ENCODE data around the gene LHPP.
"Not testable (repeated sequence)": the region's sequence is repeated elsewhere in the genome, so short reads cannot be mapped to it uniquely, and the experiment has no call there.

The LHPP gene

GRCh38 chr10:124586142-124586541 lies 124.5 kb downstream of the LHPP start:
- H3K27me3 ChIP-seq (replicated peaks; ENCODE audit: control insufficient read depth, insufficient read depth, low read length): no peaks in the 10 kb centered on the region; the same call in 1 of the 2 replicates
- no peaks in the 10 kb centered on the region for H3K36me3 ChIP-seq (ENCODE audit: control insufficient read depth, insufficient read depth, low read length)
- H3K4me3 ChIP-seq (replicated peaks; ENCODE audit: low read depth, low read length): no peak overlapping the region
- no peak for TF ChIP-seq CTCF (IDR thresholded peaks at IDR 0.05; ENCODE audit: insufficient read depth, low read length, poor library complexity, severe bottlenecking)
- DNase-seq (ENCODE audit: extremely low read depth, insufficient read length): no peak

GRCh38 chr10:124587811-124588211 lies 126.2 kb downstream of the LHPP start:
- Histone ChIP-seq H3K36me3 (ENCODE audit: control insufficient read depth, insufficient read depth, low read length) (no peaks in the 10 kb centered on the region), H3K4me3 (replicated peaks; ENCODE audit: low read depth, low read length) (no peak overlapping the region), H3K27me3 (replicated peaks; ENCODE audit: control insufficient read depth, insufficient read depth, low read length) (no peaks in the 10 kb centered on the region; the same call in 1 of the 2 replicates)
- no peak for TF ChIP-seq CTCF (IDR thresholded peaks at IDR 0.05; ENCODE audit: insufficient read depth, low read length, poor library complexity, severe bottlenecking)
- no peak for DNase-seq (ENCODE audit: extremely low read depth, insufficient read length)

GRCh38 chr10:124588341-124588735 lies 126.7 kb downstream of the LHPP start:
- not testable (repeated sequence) for DNase-seq (ENCODE audit: extremely low read depth, insufficient read length); H3K36me3 ChIP-seq (ENCODE audit: control insufficient read depth, insufficient read depth, low read length); H3K4me3 ChIP-seq (replicated peaks; ENCODE audit: low read depth, low read length); H3K27me3 ChIP-seq (replicated peaks; ENCODE audit: control insufficient read depth, insufficient read depth, low read length)

- TF ChIP-seq CTCF (IDR thresholded peaks at IDR 0.05; ENCODE audit: insufficient read depth, low read length, poor library complexity, severe bottlenecking): no peak
- Histone ChIP-seq H3K36me3 (ENCODE audit: control insufficient read depth, insufficient read depth, low read length) (no peaks in the 10 kb centered on the region), H3K4me3 (replicated peaks; ENCODE audit: low read depth, low read length) (no peak overlapping the region), H3K27me3 (replicated peaks; ENCODE audit: control insufficient read depth, insufficient read depth, low read length) (no peaks in the 10 kb centered on the region; the same call in 1 of the 2 replicates)
- no peak for DNase-seq (ENCODE audit: extremely low read depth, insufficient read length)
Observed at GRCh38 chr10:124588736-124589490, 127.3 kb downstream of the LHPP start.

- H3K4me3 ChIP-seq (replicated peaks; ENCODE audit: low read depth, low read length): no peak overlapping the region
- TF ChIP-seq CTCF (IDR thresholded peaks at IDR 0.05; ENCODE audit: insufficient read depth, low read length, poor library complexity, severe bottlenecking): no peak
- H3K27me3 ChIP-seq (replicated peaks; ENCODE audit: control insufficient read depth, insufficient read depth, low read length): no peaks in the 10 kb centered on the region; the same call in 1 of the 2 replicates
- H3K36me3 ChIP-seq (ENCODE audit: control insufficient read depth, insufficient read depth, low read length): no peaks in the 10 kb centered on the region
- peak; percentile 8 for DNase-seq (ENCODE audit: extremely low read depth, insufficient read length)
Observed at GRCh38 chr10:124589491-124590041, 127.9 kb downstream of the LHPP start.

- DNase-seq (ENCODE audit: extremely low read depth, insufficient read length): no peak
- Histone ChIP-seq H3K36me3 (ENCODE audit: control insufficient read depth, insufficient read depth, low read length) (no peaks in the 10 kb centered on the region), H3K27me3 (replicated peaks; ENCODE audit: control insufficient read depth, insufficient read depth, low read length) (no peaks in the 10 kb centered on the region; the same call in 1 of the 2 replicates), H3K4me3 (replicated peaks; ENCODE audit: low read depth, low read length) (no peak overlapping the region)
- TF ChIP-seq CTCF (IDR thresholded peaks at IDR 0.05; ENCODE audit: insufficient read depth, low read length, poor library complexity, severe bottlenecking): no peak
Observed at GRCh38 chr10:124590216-124591122, 128.8 kb downstream of the LHPP start.
